Activated T-cell treated with anti-CD3 and anti-CD28 coated beads, Interleukin-2, amount 50 U/mL, for 24 hours (primary cell): ENCODE results near the gene C5AR1.
"Not testable (repeated sequence)": the region's sequence is repeated elsewhere in the genome, so short reads cannot be mapped to it uniquely, and the experiment has no call there.

Experiments
- DNase-seq: peaks from one replicate; pipeline ENCODE4 v3.0.0-alpha.2; 2020
- H3K27ac Mint-ChIP-seq: 2 replicates; pipeline ENCODE4 v1.8.0; 2020; ENCODE audit warnings: mild to moderate bottlenecking, mixed read lengths
- H3K27me3 Mint-ChIP-seq: 2 replicates; pipeline ENCODE4 v1.8.0; 2020; ENCODE audit warnings: mixed read lengths
- H3K36me3 Mint-ChIP-seq: 2 replicates; pipeline ENCODE4 v1.8.0; 2020; ENCODE audit warnings: low read depth, mixed read lengths
- H3K4me1 Mint-ChIP-seq: 2 replicates; pipeline ENCODE4 v1.8.0; 2020; ENCODE audit warnings: low read depth, mixed read lengths
- H3K4me3 Mint-ChIP-seq: 2 replicates; pipeline ENCODE4 v1.8.0; 2020; ENCODE audit warnings: mild to moderate bottlenecking, moderate library complexity, mixed read lengths
- H3K9me3 Mint-ChIP-seq: 2 replicates; pipeline ENCODE4 v1.8.0; 2020; ENCODE audit warnings: mixed read lengths

The C5AR1 gene

DNA sequence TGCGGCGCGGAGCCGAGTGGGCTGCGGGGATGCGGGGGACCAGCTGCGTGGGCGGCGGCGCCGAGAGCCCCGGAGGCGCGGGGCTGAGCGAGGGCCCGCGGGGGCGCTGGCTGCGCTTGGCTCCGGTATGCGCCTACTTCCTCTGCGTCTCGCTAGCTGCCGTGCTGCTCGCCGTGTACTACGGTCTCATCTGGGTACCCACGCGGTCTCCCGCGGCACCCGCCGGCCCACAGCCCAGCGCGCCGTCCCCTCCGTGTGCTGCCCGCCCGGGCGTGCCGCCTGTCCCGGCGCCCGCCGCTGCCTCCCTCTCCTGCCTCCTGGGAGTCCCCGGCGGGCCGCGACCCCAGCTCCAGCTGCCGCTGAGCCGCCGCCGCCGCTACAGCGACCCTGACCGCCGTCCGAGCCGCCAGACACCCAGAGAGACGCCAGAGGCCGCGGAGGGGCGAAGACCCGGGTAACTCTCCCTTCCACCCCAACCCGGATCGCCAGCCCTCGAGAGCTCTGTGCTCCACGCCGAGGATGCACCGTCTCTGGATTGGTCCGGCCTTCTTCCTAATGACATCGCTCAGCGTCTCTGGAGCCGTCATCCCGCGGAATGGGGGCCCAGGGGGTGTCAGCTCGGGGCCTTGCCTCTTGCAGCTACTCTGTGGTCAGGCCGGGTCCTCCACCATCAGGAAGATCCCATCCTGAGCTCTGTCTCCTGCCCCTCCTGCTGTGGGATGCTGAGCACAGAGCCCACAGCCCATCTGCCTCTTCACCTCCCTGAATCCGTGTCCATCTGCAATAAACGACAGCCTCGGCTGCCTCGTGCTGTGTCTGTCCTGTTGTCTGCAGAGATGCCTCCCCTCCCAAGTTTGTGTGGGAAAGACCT, 34.5 kb upstream of the C5AR1 start:
- Mint-ChIP-seq H3K9me3 (no peaks in the 10 kb centered on the region), H3K36me3 (peaks cover 38% of the 10 kb centered on the region), H3K4me3 (peak overlapping the region; percentile 74), H3K27me3 (no peaks in the 10 kb centered on the region), H3K4me1 (peaks cover 26% of the 10 kb centered on the region), H3K27ac (peak overlapping the region; percentile 74)
- DNase-seq: no peak

DNA sequence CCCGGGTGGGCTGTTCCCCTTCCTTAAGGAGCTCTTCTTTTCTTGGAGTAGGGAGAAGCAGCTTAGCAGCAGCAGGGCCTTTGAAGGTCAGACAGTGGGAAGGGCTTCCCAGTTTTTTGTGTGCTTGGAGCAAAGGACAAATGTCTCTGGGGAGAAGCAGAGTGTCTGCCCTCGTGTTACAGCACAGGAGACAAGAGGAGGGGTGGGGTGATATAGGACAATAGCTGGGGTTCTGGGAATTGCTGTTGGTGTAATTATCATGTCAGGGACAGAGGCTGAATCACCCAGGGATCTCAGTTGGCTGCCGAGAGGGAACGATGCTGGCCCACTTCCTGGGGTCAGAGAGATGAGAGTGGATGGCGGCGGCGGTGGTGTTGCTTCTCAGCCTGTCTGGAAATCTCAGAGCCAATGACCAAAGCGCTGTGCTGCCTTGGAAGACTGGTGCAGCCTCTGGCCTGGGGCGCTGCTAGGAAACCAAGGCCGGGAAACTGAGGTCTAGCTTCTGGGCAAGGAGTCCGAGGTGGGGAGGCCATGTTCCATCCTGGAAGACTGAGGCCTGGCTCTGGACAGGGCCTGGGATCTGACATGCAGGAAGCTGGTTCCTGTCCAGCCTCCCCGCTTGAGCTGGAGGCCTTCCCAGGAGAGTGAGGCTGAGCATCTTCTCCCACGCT, 33.7 kb upstream of the C5AR1 start:
- Mint-ChIP-seq H3K4me1 (peaks cover 26% of the 10 kb centered on the region), H3K4me3 (peak overlapping the region; percentile 74), H3K27ac (peak overlapping the region; percentile 74), H3K36me3 (peaks cover 30% of the 10 kb centered on the region), H3K9me3 (no peaks in the 10 kb centered on the region), H3K27me3 (no peaks in the 10 kb centered on the region)
- DNase-seq: no peak

DNA sequence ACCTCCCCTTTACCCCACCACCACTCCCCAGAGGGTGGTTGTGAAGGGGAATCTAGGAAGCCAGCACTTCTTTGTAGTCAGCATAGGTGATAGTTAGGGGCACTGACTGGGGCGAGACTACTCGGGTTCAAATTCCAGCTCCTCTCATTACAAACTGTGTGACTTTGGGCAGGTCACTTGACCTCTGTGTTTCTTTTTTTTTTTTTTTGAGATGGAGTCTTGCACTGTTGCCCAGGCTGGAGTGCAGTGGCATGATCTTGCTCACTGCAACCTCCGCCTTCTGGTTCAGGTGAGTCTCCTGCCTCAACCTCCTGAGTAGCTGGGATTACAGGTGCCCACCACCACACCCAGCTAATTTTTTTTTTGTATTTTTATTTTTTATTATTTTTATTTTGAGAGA, 33.1 kb upstream of the C5AR1 start:
- H3K27me3 Mint-ChIP-seq, H3K27ac Mint-ChIP-seq, DNase-seq, H3K9me3 Mint-ChIP-seq, H3K4me3 Mint-ChIP-seq: not testable (repeated sequence)
- Mint-ChIP-seq H3K36me3 (peaks cover 26% of the 10 kb centered on the region), H3K4me1 (peaks cover 26% of the 10 kb centered on the region)

DNA sequence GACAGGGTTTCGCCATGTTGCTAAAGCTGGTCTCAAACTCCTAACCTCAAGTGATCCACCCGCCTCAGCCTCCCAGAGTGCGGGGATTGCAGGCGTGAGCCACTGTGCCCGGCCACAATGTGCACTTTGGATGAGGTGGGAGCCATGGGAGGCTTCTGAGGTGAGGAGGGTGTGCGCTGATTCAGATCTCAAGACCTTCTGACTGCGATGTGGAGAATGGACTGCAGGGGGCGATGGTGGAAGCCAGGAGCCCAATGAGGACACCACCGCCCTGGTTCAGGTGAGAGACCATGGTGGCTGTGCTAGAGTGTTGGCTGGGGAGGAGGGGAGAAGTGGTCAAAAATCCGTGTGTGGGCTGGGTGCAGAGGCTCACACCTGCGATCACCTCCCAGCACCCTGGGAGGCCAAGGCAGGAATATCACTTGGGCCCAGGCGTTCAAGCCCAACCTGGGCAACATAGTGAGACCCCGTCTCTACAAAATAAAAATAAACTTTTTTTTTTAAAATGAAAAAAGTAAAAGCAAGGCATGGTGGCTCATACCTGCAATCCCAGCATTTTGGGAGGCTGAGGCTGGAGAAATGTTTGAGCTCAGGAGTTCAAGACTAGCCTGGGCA, 29.4 kb upstream of the C5AR1 start:
- Mint-ChIP-seq H3K36me3 (peaks cover 11% of the 10 kb centered on the region), H3K4me3 (no peak overlapping the region), H3K27me3 (no peaks in the 10 kb centered on the region), H3K27ac (no peak overlapping the region), H3K4me1 (peaks cover 18% of the 10 kb centered on the region), H3K9me3 (no peaks in the 10 kb centered on the region)
- DNase-seq: peak; percentile 72

DNA sequence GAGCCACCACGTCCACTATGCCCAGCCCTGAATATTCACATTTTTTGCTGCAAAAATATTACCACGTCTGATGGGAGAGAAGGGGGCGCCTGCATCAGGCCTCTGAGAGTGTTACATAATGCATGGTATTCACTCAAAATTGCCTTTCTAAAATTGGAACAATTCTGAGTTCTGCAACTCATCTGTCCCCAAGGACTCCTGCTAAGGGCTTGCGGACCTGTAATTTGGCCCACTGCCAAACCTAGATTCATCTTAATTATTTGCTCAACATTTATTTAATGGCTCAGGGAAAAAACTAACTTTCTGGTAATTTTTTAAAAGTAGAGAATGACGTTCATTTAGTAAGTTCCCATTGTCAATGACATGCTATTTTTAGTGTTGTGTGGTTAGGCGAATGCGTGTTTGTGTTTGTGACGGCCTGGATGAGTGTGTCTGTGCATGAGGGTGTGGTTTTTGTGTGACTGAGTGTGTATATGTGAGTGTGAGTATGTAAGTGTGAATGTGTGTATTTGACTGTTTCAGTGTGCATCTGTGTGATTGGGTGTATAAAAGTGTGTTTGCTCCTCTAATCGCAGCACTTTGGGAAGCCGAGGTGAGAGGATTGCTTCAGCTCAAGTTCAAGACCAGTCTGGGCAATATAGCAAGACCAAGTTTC, 26.1 kb upstream of the C5AR1 start:
- Mint-ChIP-seq H3K4me1 (peaks cover 8% of the 10 kb centered on the region), H3K27me3 (no peaks in the 10 kb centered on the region), H3K36me3 (no peaks in the 10 kb centered on the region), H3K27ac (no peak overlapping the region), H3K4me3 (no peak overlapping the region), H3K9me3 (no peaks in the 10 kb centered on the region)
- no peak for DNase-seq

DNA sequence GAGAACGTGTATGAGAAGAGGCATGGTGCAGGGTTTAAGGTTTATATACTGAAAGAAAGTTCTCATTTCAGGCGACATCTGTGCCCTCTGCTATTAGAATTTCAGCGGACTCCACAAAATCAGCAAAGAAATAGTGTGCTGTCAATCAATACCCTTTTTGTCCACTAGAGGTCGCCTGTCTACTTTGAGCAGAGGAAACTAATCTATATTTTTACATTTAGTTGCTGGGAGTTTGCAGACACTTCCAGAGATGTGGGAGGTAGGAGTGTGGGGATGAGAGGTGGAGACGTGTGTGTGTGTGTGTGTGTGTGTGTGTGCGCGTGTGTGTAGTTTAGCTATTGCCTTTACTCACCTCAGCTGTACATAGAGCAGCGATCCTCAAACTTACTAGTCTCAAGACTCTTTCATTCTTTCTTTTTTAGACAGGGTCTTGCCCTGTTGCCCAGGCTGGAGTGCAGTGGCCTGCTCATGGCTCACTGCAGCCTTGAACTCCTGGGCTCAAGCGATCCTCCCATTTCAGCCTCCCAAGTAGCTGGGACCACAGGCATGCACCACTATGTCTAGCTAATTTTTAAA, 25.2 kb upstream of the C5AR1 start:
- DNase-seq: no peak
- H3K27ac Mint-ChIP-seq: no peak overlapping the region
- no peak overlapping the region for H3K4me3 Mint-ChIP-seq
- no peaks in the 10 kb centered on the region for H3K9me3 Mint-ChIP-seq
- no peaks in the 10 kb centered on the region for H3K36me3 Mint-ChIP-seq
- H3K27me3 Mint-ChIP-seq: no peaks in the 10 kb centered on the region
- H3K4me1 Mint-ChIP-seq: peaks cover 11% of the 10 kb centered on the region

DNA sequence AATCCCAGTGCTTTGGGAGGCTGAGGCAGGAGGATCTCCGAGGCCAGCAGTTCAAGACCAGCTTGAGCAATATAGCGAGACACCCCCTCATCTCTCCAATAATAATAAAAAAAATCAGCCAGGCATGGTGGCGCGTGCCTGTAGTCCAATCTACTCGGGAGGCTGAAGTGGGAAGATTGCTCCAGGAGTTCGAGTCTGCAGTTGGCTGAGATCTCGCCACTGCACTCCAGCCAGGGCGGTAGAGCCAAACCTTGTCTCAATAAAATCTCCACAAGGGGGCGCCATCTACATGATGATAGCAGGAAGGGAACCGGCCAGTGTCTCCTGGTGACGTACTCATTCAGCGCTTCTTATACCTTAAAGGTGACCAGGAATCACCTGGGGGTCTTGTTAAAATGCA, 13.6 kb upstream of the C5AR1 start:
- Mint-ChIP-seq H3K27ac (no peak overlapping the region), H3K4me1 (peaks cover 3% of the 10 kb centered on the region), H3K9me3 (no peaks in the 10 kb centered on the region), H3K4me3 (no peak overlapping the region), H3K36me3 (no peaks in the 10 kb centered on the region), H3K27me3 (no peaks in the 10 kb centered on the region)
- peak; percentile 69 for DNase-seq

DNA sequence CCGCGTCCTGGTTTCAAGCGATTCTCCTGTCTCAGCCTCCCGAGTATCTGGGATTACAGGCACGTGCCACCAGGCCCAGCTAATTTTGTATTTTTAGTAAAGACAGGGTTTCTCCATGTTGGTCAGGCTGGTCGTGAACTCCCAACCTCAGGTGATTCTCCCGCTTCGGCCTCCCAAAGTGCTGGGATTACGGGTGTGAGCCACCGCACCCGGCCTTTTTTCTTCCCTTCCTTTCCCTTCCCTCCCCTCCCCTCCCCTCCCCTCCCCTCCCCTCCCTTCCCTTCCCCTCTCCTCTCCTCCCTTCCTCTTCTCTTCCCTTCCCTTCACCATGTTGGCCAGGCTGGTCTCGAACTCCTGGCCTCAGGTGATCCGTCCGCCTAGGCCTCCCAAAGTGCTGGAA, 8.8 kb upstream of the C5AR1 start:
- not testable (repeated sequence) for H3K36me3 Mint-ChIP-seq, H3K27ac Mint-ChIP-seq, H3K9me3 Mint-ChIP-seq, H3K4me3 Mint-ChIP-seq, DNase-seq, H3K27me3 Mint-ChIP-seq
- H3K4me1 Mint-ChIP-seq: peaks cover 11% of the 10 kb centered on the region

DNA sequence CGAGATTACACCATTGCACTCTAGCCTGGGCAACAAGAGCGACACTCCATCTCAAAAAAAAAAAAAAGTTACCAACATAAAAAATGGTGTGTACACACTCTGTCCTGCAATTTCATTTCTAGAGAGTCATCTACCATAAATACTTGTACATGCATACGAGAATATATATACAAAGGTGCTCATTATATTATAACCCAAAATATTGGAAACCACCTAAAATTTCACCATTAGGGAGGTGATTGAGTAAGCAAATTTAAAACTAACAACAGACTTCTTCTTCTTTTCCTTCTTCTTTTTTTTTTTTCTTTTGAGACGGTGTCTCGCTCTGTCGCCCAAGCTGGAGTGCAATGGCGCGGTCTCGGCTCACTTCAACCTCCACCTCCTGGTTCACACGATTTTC, 7.4 kb upstream of the C5AR1 start:
- H3K27ac Mint-ChIP-seq: no peak overlapping the region
- H3K4me1 Mint-ChIP-seq: peaks cover 9% of the 10 kb centered on the region
- no peaks in the 10 kb centered on the region for H3K36me3 Mint-ChIP-seq
- H3K4me3 Mint-ChIP-seq: no peak overlapping the region
- H3K27me3 Mint-ChIP-seq: peaks cover 17% of the 10 kb centered on the region
- H3K9me3 Mint-ChIP-seq: no peaks in the 10 kb centered on the region
- DNase-seq: no peak

DNA sequence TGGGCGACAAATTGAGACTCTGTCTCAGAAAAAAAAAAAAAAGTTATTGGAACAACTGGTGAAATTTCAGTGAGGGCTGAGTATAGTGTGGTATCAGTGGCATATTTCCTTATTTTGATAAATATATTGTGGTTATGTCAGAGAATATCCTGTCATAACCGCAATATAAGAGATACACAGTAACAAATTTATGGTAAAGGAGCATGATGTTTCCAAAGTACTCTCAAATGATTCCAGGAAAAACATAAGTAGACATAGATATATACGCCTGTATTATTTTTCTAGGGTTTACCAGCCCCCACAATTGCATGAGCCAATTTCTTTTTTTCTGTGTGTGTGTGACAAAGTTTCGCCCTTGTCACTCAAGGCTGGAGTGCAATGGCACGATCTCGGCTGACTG, 5.7 kb upstream of the C5AR1 start:
- H3K27me3 Mint-ChIP-seq: peaks cover 17% of the 10 kb centered on the region
- H3K9me3 Mint-ChIP-seq: no peaks in the 10 kb centered on the region
- no peak overlapping the region for H3K4me3 Mint-ChIP-seq
- H3K36me3 Mint-ChIP-seq: no peaks in the 10 kb centered on the region
- no peak overlapping the region for H3K27ac Mint-ChIP-seq
- H3K4me1 Mint-ChIP-seq: peaks cover 9% of the 10 kb centered on the region
- DNase-seq: no peak

DNA sequence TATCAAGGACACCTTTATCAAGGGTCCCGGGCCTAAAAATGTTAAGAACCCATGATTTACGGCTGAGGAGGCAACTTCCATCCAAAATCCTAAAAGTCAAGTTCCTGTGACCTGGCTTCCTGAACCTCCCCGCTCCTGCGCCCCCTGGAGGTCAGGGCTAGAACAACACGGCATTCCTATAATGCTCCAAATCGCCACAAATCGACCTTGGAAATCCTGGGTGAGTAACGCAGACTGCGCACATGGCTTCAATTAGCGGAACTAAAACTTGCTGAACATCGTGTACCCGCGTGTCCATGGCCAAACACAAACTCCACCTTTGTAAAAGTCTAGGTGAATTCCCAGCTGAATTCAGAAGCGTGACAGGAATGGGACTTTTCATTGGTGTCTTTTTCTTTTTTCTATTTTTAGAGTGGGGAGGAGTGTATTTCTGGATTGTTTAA, 4.3 kb upstream of the C5AR1 start:
- Mint-ChIP-seq H3K9me3 (no peaks in the 10 kb centered on the region), H3K27me3 (peaks cover 21% of the 10 kb centered on the region), H3K27ac (no peak overlapping the region), H3K4me3 (no peak overlapping the region), H3K36me3 (no peaks in the 10 kb centered on the region), H3K4me1 (peaks cover 9% of the 10 kb centered on the region)
- DNase-seq: peak; percentile 72

DNA sequence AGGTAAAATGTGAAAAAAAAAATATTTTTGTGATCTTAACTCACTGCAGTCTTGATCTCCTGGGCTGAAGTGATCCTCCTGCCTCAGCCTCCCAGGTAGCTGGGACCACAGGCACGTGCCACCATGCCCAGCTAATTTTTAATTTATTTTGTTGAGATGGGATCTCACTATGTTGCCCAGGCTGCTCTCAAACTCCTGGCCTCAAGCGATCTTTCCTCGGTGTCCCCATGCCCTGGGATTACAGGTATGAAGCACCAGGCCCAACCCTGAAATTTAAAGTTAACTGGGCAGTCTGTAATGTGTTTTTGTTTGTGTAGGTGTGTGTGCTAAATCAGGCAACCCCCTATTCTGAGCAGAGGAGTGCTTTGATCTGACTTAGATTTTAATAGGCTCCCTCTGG, 3.4 kb upstream of the C5AR1 start:
- no peak for DNase-seq
- Mint-ChIP-seq H3K27me3 (peaks cover 21% of the 10 kb centered on the region), H3K27ac (no peak overlapping the region), H3K9me3 (no peaks in the 10 kb centered on the region), H3K4me1 (peaks cover 9% of the 10 kb centered on the region), H3K36me3 (no peaks in the 10 kb centered on the region), H3K4me3 (no peak overlapping the region)

DNA sequence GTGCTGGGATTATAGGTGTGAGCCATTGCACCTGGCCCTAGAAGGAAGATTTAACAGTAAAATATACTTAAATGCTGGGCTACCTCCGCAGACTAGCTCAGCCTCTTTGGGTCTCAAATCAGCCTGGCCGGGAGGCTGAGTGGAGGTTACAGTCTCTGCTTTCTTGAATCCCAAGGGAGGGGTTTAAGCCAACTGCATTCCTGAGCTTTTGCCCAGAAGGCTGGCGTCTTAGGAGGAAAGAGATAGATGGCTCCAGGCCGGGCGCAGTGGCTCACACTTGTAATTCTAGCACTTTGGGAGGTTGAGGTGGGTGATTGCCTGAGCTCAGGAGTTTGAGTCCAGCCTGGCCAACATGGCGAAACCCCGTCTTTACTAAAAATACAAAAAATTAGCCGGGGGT, 623 bp upstream of the C5AR1 start:
- no peak for DNase-seq
- H3K27me3 Mint-ChIP-seq: peaks cover 33% of the 10 kb centered on the region
- H3K36me3 Mint-ChIP-seq: no peaks in the 10 kb centered on the region
- no peak overlapping the region for H3K27ac Mint-ChIP-seq
- peaks cover 6% of the 10 kb centered on the region for H3K4me1 Mint-ChIP-seq
- no peaks in the 10 kb centered on the region for H3K9me3 Mint-ChIP-seq
- H3K4me3 Mint-ChIP-seq: no peak overlapping the region

DNA sequence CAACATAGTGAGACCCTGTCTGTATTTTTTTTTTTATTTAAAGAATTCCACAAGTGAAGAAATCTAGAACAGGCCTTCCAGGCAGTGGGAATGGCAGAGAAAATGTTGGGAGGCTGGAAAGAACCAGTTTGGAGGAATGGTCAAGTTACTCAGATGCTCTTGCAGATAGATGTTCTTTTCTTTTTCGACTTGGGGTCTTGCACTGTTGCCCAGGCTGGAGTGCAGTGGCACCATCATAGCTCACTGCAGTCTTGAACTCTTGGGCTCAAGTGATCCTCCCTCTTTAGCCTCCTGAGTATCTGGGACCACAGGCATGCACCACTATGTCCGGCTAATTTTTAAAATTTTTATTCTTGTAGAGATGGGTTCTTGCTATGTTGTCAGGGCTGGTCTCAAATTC, 662 bp downstream of the C5AR1 start:
- H3K9me3 Mint-ChIP-seq: no peaks in the 10 kb centered on the region
- H3K4me3 Mint-ChIP-seq: no peak overlapping the region
- no peaks in the 10 kb centered on the region for H3K36me3 Mint-ChIP-seq
- peaks cover 30% of the 10 kb centered on the region for H3K27me3 Mint-ChIP-seq
- H3K4me1 Mint-ChIP-seq: peaks cover 5% of the 10 kb centered on the region
- DNase-seq: no peak
- no peak overlapping the region for H3K27ac Mint-ChIP-seq
